Measurements from ENCODE around the gene CTIF. TPM values are rescaled to one million over a fixed set of nuclear protein-coding genes. Genes with fewer than 3 reads are reported as not detected.

CTIF gene
- total and polyA plus RNA-seq, 2 experiments from 2014 or later, result 22.1 to 27.9 TPM

- H3K27ac ChIP-seq, result peak overlapping the region; percentile 99
- H3K79me2 ChIP-seq, result peaks cover 9% of the 10 kb centered on the region
- TF ChIP-seq CTCF (IDR thresholded peaks at IDR 0.05; ENCODE audit: poor library complexity) (peak; percentile 36), EZH2phosphoT487 (IDR thresholded peaks at IDR 0.05; ENCODE audit: low read depth, severe bottlenecking, unreplicated experiment) (no peak)
- H2AFZ ChIP-seq, result no peak overlapping the region
- H3K4me3 ChIP-seq, result no peak overlapping the region
- H3K4me2 ChIP-seq, result no peak overlapping the region
- H4K20me1 ChIP-seq (ENCODE audit: insufficient read depth, poor library complexity, severe bottlenecking), result no peaks in the 10 kb centered on the region
- 81% methylated on average over 8 of the region's 8 CpGs for WGBS (ENCODE audit: low lambda C conversion rate, missing lambda C conversion rate)
- H3K4me1 ChIP-seq (ENCODE audit: insufficient read depth), result peaks cover 63% of the 10 kb centered on the region
- H3K27me3 ChIP-seq, result no peaks in the 10 kb centered on the region
- peak; percentile 62 for DNase-seq (ENCODE audit: low spot score)
- H3K36me3 ChIP-seq (replicated peaks; ENCODE audit: insufficient read depth, low read depth), result no peaks in the 10 kb centered on the region
- no peaks in the 10 kb centered on the region for H3K9me3 ChIP-seq (ENCODE audit: low read depth)
- H3K9me2 ChIP-seq (replicated peaks; ENCODE audit: insufficient read depth), result no peaks in the 10 kb centered on the region
These were observed 238.9 kb downstream of the CTIF start for GRCh38 chr18:48777744-48778116.

- Histone ChIP-seq H3K4me2 (no peak overlapping the region), H4K20me1 (ENCODE audit: insufficient read depth, poor library complexity, severe bottlenecking) (no peaks in the 10 kb centered on the region), H3K36me3 (replicated peaks; ENCODE audit: insufficient read depth, low read depth) (no peaks in the 10 kb centered on the region), H2AFZ (no peak overlapping the region), H3K27ac (peak overlapping the region; percentile 99), H3K4me3 (no peak overlapping the region), H3K79me2 (peaks cover 15% of the 10 kb centered on the region), H3K9me2 (replicated peaks; ENCODE audit: insufficient read depth) (no peaks in the 10 kb centered on the region), H3K27me3 (no peaks in the 10 kb centered on the region), H3K4me1 (ENCODE audit: insufficient read depth) (peaks cover 70% of the 10 kb centered on the region), H3K9me3 (ENCODE audit: low read depth) (no peaks in the 10 kb centered on the region)
- TF ChIP-seq EZH2 (IDR thresholded peaks at IDR 0.05; ENCODE audit: borderline replicate concordance), result no peak
- no peak for TF ChIP-seq CTCF (IDR thresholded peaks at IDR 0.05; ENCODE audit: poor library complexity)
- TF ChIP-seq EZH2phosphoT487 (IDR thresholded peaks at IDR 0.05; ENCODE audit: low read depth, severe bottlenecking, unreplicated experiment), result no peak
- DNase-seq (ENCODE audit: low spot score), result no peak
- 91% methylated on average over 13 of the region's 13 CpGs for WGBS (ENCODE audit: low lambda C conversion rate, missing lambda C conversion rate)
These were observed 239.6 kb downstream of the CTIF start for GRCh38 chr18:48778344-48779011.

- Histone ChIP-seq H4K20me1 (ENCODE audit: insufficient read depth, poor library complexity, severe bottlenecking) (no peaks in the 10 kb centered on the region), H3K36me3 (replicated peaks; ENCODE audit: insufficient read depth, low read depth) (no peaks in the 10 kb centered on the region), H3K27me3 (no peaks in the 10 kb centered on the region), H3K9me3 (ENCODE audit: low read depth) (no peaks in the 10 kb centered on the region), H3K79me2 (peaks cover 19% of the 10 kb centered on the region), H3K4me1 (ENCODE audit: insufficient read depth) (peaks cover 71% of the 10 kb centered on the region), H3K4me3 (no peak overlapping the region), H2AFZ (no peak overlapping the region), H3K4me2 (peak overlapping the region; percentile 68), H3K9me2 (replicated peaks; ENCODE audit: insufficient read depth) (no peaks in the 10 kb centered on the region), H3K27ac (peak overlapping the region; percentile 99)
- WGBS (ENCODE audit: low lambda C conversion rate, missing lambda C conversion rate), result 85% methylated on average over 7 of the region's 7 CpGs
- no peak for TF ChIP-seq EZH2 (IDR thresholded peaks at IDR 0.05; ENCODE audit: borderline replicate concordance)
- TF ChIP-seq CTCF (IDR thresholded peaks at IDR 0.05; ENCODE audit: poor library complexity), result no peak
- TF ChIP-seq EZH2phosphoT487 (IDR thresholded peaks at IDR 0.05; ENCODE audit: low read depth, severe bottlenecking, unreplicated experiment), result no peak
- no peak for DNase-seq (ENCODE audit: low spot score)
These were observed 240.6 kb downstream of the CTIF start for GRCh38 chr18:48779462-48779861.

Data from hepatocyte (in vitro differentiated cells).